OCI-LY1 (cell line): ENCODE results near the gene MRPS22.

Experiments used
- CTCF ChIP-seq: fragments of 200-600 bp; sonication (generic), shearing (Covaris generic); IDR thresholded peaks from 2 replicates; pipeline ENCODE4 v1.5.1; 2017; ENCODE audit warnings: mild to moderate bottlenecking, antibody characterized with exemption, low read length, moderate library complexity, mixed read lengths
- EZH2 ChIP-seq: fragments of 200-600 bp; sonication (generic), shearing (Covaris generic); IDR thresholded peaks from 2 replicates; pipeline ENCODE4 v1.8.0; 2017; ENCODE audit warnings: borderline replicate concordance, mixed run types, mild to moderate bottlenecking, antibody characterized with exemption, low read length, moderate library complexity, mixed read lengths

DNA sequence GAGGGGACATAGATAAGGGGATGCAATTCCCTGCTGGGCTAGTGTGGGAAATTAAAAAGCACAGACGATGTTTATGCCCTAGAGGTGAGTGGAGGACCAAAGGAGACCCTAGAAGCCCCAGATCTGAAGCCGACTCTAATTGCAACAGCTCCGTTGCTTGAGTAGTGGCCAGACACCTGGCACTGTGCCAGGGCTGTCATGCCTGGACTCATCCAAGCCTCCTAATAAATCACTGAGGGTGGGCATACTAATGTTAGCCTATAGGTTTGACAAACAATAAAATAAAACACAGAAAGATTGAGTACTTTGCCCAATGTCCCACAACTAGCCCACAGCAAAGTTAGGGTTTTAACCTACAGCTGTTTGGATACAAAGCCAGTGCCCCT, 25.4 kb upstream of the MRPS22 start:
- no peak for TF ChIP-seq EZH2
- TF ChIP-seq CTCF = no peak
